ENCODE measurements around the gene TRIM56.
A peak's percentile ranks its signal among the peaks of the same experiment; 100 is the strongest.

Gene TRIM56

DNA sequence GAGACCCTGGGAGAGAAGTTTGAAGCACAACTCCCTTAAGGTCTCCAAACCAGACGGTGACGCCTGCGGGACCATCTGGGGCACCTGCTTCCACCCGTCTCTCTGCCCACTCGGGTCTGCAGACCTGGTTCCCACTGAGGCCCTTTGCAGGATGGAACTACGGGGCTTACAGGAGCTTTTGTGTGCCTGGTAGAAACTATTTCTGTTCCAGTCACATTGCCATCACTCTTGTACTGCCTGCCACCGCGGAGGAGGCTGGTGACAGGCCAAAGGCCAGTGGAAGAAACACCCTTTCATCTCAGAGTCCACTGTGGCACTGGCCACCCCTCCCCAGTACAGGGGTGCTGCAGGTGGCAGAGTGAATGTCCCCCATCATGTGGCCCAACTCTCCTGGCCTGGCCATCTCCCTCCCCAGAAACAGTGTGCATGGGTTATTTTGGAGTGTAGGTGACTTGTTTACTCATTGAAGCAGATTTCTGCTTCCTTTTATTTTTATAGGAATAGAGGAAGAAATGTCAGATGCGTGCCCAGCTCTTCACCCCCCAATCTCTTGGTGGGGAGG, 52.5 kb downstream of the TRIM56 start:
- no peak for DNase-seq

DNA sequence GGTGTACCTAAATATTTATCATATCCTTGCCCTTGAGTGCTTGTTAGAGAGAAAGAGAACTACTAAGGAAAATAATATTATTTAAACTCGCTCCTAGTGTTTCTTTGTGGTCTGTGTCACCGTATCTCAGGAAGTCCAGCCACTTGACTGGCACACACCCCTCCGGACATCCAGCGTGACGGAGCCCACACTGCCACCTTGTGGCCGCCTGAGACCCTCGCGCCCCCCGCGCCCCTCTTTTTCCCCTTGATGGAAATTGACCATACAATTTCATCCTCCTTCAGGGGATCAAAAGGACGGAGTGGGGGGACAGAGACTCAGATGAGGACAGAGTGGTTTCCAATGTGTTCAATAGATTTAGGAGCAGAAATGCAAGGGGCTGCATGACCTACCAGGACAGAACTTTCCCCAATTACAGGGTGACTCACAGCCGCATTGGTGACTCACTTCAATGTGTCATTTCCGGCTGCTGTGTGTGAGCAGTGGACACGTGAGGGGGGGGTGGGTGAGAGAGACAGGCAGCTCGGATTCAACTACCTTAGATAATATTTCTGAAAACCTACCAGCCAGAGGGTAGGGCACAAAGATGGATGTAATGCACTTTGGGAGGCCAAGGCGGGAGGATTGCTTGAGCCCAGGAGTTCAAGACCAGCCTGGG, 53.1 kb downstream of the TRIM56 start:
- peak; percentile 72 for DNase-seq

DNA sequence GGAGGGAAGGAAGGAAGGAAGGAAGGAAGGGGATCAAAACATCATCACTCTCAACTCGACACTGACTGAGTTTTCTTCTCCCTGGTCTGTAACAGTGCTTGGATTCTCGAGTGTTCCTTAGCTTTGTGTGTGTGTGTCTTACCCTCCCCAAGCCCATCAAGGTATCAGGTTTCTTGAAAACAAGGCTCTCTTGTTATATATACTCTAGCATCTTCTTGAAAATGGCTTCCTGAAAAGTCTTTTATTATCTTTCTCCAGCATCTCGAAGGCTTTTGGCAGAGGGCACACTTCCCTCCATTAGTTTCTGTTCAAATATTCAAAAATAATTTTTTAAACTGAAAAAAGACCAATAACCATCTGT, 55.0 kb downstream of the TRIM56 start:
- DNase-seq, result no peak

DNA sequence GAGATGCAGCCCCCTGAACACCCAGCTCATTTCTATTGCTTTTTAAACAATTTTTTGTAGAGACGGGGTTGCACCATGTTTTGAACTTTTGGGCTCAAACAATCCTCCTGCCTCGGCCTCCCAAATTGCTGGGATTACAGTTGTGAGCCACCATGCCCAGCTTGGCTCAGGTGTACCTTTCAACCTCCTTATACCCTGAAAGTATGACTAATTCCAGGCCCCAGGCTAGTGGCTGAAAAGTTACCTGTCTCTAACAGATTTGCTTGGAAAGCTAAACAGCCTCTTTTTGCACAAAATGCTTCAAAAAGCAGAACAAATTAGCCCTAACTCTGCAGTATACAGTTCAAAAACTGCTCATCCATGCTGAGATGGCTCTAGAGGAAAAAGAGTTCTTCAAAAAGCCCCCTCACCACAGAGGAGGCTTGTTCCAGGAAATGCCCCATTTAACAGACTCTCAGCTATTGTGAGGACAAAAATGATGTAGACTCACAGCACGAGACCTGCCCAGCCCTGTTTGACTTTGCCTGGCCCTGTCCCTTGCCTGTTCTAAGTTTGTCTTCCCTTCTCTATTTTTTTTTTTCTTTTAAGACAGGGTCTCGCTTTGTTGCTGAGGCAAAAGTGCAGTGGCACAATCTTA, 55.6 kb downstream of the TRIM56 start:
- no peak for DNase-seq
